Subcutaneous adipose tissue (tissue), 4 donors: ENCODE measurements around the gene ADAMTSL1. TPM values are rescaled to one million over a fixed set of nuclear protein-coding genes. Genes with fewer than 3 reads are reported as not detected.

Experiments
- total RNA-seq, 4 donors: library from RNA; depleted of rRNA; stranded (reverse); fragments of >200 nt; gene quantifications; one replicate each; pipeline ENCODE4 v1.1.0, GENCODE V29; 2016
- TF ChIP-seq, protein P1 (sequence below): fragments of 450-650 bp; IDR thresholded peaks from one replicate; pipeline ENCODE4 v1.5.1; 2016; ENCODE audit warnings: low read depth, mild to moderate bottlenecking, control low read depth, antibody characterized with exemption, moderate library complexity

ADAMTSL1 gene
- total RNA-seq, 4 donors from 2014 or later = 0.49 to 16.4 (median 10.5) TPM

GRCh38 chr9:18910916-18911315 is 437.0 kb downstream of the ADAMTSL1 start:
- TF ChIP-seq, protein P1, sequence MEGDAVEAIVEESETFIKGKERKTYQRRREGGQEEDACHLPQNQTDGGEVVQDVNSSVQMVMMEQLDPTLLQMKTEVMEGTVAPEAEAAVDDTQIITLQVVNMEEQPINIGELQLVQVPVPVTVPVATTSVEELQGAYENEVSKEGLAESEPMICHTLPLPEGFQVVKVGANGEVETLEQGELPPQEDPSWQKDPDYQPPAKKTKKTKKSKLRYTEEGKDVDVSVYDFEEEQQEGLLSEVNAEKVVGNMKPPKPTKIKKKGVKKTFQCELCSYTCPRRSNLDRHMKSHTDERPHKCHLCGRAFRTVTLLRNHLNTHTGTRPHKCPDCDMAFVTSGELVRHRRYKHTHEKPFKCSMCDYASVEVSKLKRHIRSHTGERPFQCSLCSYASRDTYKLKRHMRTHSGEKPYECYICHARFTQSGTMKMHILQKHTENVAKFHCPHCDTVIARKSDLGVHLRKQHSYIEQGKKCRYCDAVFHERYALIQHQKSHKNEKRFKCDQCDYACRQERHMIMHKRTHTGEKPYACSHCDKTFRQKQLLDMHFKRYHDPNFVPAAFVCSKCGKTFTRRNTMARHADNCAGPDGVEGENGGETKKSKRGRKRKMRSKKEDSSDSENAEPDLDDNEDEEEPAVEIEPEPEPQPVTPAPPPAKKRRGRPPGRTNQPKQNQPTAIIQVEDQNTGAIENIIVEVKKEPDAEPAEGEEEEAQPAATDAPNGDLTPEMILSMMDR = no peak

DNA sequence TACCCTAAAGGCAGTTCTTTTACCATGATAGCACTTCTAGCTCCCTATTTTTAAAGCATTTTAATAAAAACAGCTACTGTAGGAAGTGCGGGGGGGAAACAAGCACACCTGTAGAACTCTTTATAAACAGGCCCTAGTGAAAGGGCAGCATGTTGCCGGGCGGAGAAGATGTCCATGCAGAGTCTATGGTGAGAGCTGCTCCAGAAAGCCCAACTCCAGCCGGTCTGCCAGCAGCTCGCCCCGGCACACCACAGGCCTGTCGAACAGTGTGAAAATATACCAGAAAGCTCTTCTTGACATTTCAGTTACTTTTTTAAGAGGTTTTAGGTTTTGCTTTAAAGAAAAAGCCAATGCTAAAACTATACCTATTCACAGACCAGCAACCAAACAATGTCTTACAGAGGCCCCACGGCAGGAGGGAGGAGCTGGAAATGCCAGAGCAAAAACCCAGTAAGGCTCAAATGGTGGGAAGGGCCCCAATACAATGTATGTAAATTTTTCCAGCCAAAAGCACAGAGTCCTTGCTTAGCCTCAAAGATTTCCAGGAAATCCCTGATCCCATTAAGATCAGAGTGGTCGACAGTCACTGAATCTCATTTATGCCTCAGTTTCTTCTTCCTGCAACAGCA is 437.9 kb downstream of the ADAMTSL1 start:
- TF ChIP-seq, protein P1 = no peak

DNA sequence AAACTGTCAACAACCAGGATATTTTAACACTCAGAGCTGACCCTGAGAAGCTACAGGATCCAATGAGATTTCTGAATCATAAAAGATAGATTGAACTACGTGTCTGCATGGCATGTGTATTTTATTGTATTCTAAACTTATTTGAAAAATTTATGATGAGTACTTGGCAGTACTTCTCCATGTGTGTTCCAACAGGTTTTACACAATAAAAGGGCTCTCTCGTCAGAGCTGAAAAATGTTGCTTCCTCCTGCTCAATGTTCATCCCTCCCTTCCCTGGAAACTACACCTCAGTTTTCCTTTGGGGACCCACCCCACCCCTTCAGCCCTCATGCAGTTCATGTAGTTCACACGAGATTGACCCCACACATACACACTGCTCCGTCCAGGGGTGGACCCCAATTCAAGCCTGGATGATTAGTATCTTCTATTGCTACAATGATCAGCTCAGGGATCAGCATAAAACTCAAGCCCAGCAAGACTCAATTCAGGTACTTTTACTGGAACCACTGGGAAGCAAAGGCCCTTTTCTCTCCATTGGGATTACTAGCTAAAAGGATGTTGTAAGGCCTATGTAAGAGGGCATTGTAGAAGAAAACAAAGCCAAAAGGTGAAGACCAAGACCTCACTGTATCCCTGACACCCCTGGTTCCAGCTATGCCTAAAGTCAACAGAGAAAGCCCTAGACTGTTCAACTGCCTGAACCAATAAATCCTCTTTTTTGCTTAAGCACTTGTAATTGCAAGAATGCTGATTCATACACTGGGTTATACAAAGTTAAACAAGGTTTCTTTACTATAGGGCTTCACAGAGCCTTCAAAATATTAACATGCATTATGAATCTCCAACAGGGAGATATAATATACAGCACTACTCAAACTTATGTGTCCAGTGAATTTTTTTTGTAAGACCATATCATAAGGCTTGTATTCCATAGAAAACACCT is 446.5 kb downstream of the ADAMTSL1 start:
- TF ChIP-seq, protein P1 = no peak

- TF ChIP-seq, protein P1 = no peak
Measured at GRCh38 chr9:18921366-18922075, 447.6 kb downstream of the ADAMTSL1 start.

DNA sequence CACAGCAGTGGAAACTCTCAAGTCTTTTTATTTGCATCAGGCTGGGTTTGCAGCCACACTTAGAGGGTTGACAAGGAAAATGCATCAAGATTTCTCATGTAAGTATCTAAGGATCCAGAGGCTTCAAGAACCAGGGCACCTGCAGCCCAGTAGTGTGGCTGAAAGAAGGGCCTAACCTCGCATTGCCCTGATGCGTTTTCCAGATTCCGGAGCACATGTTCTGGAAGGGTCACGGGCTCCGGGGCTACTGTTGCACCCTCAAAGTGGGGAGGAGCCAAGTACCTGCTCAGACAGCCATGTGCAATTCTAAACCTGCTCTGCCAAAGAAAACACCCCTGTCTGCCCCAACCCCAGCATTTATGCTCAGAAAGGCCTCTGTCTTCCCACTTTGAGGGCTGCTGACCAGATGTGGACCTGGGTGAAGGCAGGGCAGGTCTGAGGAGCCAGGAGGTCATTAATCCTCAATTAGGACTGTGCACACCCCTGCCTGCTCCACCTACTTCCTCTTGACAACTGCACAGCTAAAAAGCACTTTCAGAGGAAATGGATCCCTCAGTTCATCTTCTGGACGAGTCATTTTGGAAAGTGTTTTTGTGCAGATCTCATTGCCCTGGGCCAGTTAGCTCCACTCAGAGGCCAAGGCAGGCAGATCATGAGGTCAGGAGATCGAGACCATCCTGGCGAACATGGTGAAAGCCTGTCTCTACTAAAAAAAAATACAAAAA is 448.4 kb downstream of the ADAMTSL1 start:
- TF ChIP-seq, protein P1 = no peak

DNA sequence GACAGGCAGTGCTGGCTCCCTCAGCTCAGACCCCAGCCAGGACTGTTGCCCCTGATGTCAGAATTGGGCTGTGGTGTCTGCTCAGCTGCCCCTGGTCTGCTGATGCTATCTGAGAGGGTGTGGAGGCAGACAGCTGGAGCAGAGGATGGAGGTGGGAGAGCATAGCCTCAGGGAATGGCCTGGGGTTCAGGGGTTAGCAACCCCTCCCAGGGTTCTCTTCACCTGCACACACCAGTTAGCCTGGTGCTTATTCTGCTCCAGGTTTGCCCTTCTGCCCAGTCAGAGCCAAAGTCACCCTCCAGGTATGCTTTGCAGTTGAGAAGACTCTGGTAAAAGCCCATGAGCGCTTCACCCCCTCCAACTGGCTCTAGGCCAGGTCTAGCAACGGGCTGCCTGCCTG is 449.2 kb downstream of the ADAMTSL1 start:
- TF ChIP-seq, protein P1 = no peak
